GM19463 (cell line): ENCODE results near the gene EIF2S3B.

ENCODE experiments used
- ATAC-seq: cut with Tn5 transposase; IDR thresholded peaks from one replicate; pipeline ENCODE4 v1.9.1; 2021; ENCODE audit warnings: mild to moderate bottlenecking, moderate library complexity; ENCODE audit not compliant: unreplicated experiment

Gene EIF2S3B

DNA sequence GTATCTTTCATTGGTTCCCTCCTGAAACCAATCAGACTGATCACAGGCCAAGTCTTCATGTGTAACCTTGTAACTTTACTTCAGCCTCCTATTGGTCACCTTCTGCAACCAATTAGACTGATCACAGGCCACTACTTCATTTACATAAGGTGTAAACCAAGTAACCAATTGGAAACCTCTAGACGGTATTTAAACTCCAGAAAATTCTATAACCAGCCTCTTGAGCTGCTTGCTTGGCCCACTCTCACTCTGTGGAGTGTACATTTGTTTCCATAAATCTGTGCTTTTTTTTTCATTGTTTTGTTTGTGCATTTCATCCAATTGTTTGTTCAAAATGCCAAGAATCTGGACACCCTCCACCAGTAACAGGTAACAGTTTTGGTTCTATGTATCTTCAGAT, 47.5 kb downstream of the EIF2S3B start:
- ATAC-seq, result no peak

DNA sequence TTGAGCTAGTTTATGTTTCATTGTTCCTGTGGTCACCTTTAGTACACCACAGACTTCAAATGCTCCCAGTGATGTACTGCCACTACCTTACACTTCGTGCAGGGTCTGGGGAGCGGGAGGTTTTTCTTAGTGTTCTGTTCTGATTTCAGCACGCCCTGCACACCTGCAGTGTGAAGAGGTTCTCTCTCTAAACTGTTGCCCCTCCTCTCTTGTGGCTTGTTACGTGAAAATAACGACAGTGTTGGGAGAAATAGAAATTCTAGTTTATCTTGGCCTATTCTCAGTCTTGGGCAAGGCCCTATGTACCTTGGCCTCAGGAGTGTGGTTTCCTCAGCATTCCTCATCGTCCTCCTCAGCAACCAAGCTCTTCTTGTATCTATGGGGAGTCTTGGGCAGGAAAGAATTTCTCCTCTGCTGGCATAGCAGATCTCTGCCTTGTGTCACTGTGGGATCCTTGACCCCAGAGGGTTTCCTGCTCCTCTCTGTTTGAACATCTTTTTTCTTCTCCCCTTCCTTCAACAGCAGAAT, 48.6 kb downstream of the EIF2S3B start:
- no peak for ATAC-seq

DNA sequence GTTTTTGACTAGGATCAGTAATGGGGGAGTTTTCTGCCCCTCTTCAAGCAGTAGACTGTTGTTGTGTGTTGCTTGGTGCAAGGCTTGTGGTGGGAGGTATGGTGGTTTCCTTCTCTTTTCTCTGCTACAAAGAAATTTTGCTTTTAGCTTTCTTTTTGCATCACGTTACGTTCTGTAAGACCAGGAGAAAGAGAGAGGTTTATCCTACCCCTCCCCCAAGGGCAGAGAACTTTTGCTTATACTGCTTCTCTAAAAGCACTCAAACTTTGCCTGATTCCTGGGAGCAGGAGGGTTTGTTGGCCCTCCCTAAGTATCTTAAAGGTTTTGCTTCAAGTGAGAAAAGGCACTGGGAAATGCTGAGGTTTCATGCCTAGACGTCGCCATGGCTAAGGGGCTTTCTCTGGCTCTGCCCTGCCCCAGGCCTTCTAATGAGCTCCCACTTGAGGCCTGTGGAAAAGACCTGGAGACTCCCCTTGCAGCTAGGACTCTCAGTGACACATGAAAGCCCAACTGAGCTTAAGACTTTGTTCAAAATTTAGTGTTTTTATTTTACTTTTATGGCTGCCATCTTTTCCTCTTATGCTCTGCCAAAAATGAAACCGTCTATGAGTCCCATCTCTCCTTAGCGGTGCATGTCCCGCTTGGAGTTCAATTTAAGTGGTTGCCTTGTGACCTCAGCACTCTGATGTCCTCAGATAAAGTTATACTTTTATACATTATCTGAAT, 49.2 kb downstream of the EIF2S3B start:
- no peak for ATAC-seq

DNA sequence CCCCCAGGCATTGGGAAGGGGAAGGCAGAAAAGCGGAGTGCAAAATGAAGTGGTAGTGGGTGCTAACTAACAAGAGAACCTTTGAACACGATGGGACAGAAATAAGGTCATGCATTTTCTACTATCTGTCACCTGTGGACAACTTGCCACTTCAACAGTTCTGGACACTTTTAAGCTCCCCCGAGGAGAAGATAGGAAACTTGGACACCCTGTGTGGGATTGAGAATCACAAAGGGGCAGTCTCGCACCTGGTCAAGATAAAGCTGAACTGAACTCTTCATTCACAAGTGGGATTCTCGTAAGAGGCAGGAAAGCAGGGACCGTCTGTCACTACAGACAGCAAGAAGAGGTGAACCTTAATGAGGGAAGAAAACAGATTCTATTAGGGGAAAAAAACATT, 51.6 kb downstream of the EIF2S3B start:
- no peak for ATAC-seq

DNA sequence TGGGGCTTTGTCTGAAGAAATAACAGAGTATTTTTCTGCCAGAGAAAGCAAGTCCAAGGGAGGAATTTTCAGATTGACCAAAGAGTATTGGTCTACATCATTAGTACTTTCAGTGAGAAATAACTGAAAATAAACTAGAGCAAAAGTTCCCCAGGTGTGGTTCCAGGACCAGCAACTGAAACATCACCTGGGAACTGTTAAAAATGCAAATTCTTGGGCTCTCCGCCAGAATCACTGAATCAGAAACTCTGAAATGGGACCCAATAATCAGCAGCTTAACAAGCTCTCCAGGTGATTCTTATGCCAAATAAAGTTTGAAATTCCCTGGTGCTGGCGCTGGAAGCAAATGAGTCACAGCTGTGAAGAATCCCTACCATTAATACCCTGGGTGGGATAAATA, 52.1 kb downstream of the EIF2S3B start:
- no peak for ATAC-seq
